ENCODE results near the gene BBS5.

DNA sequence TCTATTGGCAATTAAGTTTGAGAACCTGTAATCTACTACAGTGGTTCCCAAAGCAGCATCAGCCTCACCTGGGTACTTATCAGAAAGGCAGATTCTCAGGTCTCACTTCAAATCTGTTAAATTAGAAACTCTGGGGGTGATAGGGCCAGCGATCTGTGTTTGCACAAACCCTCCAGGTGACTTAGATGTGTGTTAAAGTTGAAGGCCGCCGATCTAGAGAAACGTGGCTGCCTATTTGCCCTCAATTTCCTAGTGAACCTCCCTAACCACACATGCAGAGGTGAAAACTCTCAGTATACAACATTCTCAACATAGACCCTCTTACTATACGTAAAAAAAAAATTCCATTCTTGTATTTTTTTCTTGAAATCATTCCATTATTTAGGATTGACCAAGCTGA, 44.4 kb downstream of the BBS5 start:
- no peak for TF ChIP-seq POLR2A (IDR thresholded peaks at IDR 0.05)
- TF ChIP-seq, protein P1, sequence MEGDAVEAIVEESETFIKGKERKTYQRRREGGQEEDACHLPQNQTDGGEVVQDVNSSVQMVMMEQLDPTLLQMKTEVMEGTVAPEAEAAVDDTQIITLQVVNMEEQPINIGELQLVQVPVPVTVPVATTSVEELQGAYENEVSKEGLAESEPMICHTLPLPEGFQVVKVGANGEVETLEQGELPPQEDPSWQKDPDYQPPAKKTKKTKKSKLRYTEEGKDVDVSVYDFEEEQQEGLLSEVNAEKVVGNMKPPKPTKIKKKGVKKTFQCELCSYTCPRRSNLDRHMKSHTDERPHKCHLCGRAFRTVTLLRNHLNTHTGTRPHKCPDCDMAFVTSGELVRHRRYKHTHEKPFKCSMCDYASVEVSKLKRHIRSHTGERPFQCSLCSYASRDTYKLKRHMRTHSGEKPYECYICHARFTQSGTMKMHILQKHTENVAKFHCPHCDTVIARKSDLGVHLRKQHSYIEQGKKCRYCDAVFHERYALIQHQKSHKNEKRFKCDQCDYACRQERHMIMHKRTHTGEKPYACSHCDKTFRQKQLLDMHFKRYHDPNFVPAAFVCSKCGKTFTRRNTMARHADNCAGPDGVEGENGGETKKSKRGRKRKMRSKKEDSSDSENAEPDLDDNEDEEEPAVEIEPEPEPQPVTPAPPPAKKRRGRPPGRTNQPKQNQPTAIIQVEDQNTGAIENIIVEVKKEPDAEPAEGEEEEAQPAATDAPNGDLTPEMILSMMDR (IDR thresholded peaks at IDR 0.05), result no peak

Data from transverse colon (tissue), 3 donors.